ENCODE data around the gene ATXN1.

The ATXN1 gene

GRCh38 chr6:16760516-16761470 is at the start of gene ATXN1:
Gene ATXN1, minus strand, starts transcription at chr6:16761460.
- Mint-ChIP-seq H3K4me3 (peak within 1 kb of the TSS; percentile 98), H3K36me3 (no peaks in the 10 kb centered on the region), H3K27me3 (no peaks in the 10 kb centered on the region), H3K4me1 (peaks cover 65% of the 10 kb centered on the region), H3K27ac (peak within 1 kb of the TSS; percentile 99), H3K9me3 (no peaks in the 10 kb centered on the region)

- H3K9me3 Mint-ChIP-seq = peaks cover 16% of the 10 kb centered on the region
- H3K4me1 Mint-ChIP-seq = no peaks in the 10 kb centered on the region
- peaks cover 13% of the 10 kb centered on the region for H3K36me3 Mint-ChIP-seq
- H3K4me3 Mint-ChIP-seq = no peak overlapping the region
- peaks cover 2% of the 10 kb centered on the region for H3K27me3 Mint-ChIP-seq
- no peak overlapping the region for H3K27ac Mint-ChIP-seq
Observed at GRCh38 chr6:16810411-16810810, 49.2 kb upstream of the ATXN1 start.

- H3K27me3 Mint-ChIP-seq = peaks cover 2% of the 10 kb centered on the region
- peaks cover 16% of the 10 kb centered on the region for H3K9me3 Mint-ChIP-seq
- no peak overlapping the region for H3K27ac Mint-ChIP-seq
- H3K4me3 Mint-ChIP-seq = no peak overlapping the region
- H3K4me1 Mint-ChIP-seq = no peaks in the 10 kb centered on the region
- H3K36me3 Mint-ChIP-seq = peaks cover 13% of the 10 kb centered on the region
Observed at GRCh38 chr6:16809753-16810358, 48.6 kb upstream of the ATXN1 start.

GRCh38 chr6:16807956-16808355 is 46.7 kb upstream of the ATXN1 start:
- Mint-ChIP-seq H3K36me3 (peaks cover 9% of the 10 kb centered on the region), H3K27me3 (peaks cover 2% of the 10 kb centered on the region), H3K27ac (no peak overlapping the region), H3K4me1 (no peaks in the 10 kb centered on the region), H3K4me3 (no peak overlapping the region), H3K9me3 (peaks cover 10% of the 10 kb centered on the region)

GRCh38 chr6:16806363-16806762 is 45.1 kb upstream of the ATXN1 start:
- Mint-ChIP-seq H3K36me3 (peaks cover 3% of the 10 kb centered on the region), H3K4me1 (no peaks in the 10 kb centered on the region), H3K4me3 (no peak overlapping the region), H3K27me3 (no peaks in the 10 kb centered on the region), H3K9me3 (no peaks in the 10 kb centered on the region), H3K27ac (no peak overlapping the region)

GRCh38 chr6:16805243-16805950 is 44.1 kb upstream of the ATXN1 start:
- no peaks in the 10 kb centered on the region for H3K27me3 Mint-ChIP-seq
- H3K36me3 Mint-ChIP-seq = peaks cover 3% of the 10 kb centered on the region
- H3K9me3 Mint-ChIP-seq = no peaks in the 10 kb centered on the region
- no peak overlapping the region for H3K27ac Mint-ChIP-seq
- H3K4me1 Mint-ChIP-seq = no peaks in the 10 kb centered on the region
- no peak overlapping the region for H3K4me3 Mint-ChIP-seq

DNA sequence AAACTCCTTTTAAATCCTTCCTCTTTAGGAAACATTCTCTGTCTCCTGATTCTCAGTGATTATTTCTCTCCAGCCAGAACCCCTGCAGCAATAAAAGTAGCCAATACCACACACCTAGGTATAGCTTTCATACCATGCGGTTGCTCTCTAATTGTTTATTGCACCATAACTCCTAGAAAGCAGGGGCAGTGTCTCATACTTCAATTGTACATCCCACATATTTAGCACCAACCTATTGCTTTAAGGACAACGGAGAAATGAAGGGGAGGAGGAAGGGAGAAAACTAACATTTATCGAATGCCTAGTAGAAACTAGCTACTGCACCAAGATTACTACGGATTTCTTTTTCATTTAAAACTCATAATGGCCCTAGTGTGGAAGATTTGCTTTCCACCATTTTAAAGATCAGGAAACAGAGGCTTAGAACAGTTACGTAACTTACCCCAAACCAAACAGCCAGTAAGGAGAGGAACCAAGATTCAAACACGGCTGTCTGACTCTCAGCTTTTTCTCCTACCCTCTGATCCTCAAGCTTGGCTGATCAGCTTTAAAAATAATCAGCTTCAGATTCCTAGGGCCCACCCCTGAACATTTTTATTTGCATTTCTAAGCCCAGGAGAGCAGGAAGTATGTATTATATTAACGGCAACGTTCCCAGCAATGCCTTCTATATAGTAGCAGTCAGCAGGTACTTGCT is 43.4 kb upstream of the ATXN1 start:
- H3K4me3 Mint-ChIP-seq = no peak overlapping the region
- H3K4me1 Mint-ChIP-seq = no peaks in the 10 kb centered on the region
- H3K9me3 Mint-ChIP-seq = no peaks in the 10 kb centered on the region
- H3K27ac Mint-ChIP-seq = no peak overlapping the region
- no peaks in the 10 kb centered on the region for H3K27me3 Mint-ChIP-seq
- no peaks in the 10 kb centered on the region for H3K36me3 Mint-ChIP-seq

DNA sequence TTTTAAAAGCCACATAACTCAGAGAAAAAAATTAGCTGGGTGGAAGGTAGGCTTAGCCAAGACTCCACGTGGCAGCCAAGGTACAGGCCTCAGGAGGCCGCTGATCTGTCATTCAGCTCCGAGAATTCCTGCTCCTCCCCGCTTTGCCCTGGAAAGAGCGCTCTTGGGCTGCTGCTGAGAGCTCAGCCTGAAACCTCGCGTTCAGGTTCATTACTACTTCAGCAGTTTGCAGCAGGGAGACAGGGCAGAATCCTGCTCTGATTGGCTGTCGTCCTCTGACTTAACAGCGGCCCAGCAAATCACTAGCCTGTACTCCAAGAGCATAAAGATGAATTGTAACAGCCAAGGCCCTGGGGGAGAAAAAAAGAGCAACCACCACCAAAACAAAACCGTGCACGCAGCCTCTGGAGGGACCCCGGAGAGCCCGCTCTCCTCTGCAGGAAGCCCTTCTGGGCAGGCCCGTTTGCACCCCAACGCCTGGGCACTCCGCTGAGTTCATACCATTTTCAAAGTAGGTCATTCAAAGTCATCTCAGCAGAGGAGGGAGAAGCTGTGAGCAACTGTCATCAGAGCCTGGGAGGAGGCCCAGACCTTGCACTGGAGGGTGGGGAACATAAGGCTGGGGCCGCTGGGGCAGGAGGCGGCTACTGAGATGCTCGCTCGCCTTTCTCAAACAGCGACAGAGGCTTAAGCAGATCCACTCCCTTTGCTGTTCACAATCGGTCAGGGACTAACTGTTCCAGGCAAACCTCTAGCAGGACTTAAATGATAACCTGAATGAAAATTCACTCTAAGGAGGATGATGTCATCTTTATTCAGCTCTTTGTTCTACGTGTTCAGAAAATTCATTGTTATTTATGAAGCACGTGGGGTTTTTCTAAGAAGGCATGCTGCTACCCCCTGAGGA is 42.3 kb upstream of the ATXN1 start:
- Mint-ChIP-seq H3K9me3 (no peaks in the 10 kb centered on the region), H3K27me3 (no peaks in the 10 kb centered on the region), H3K36me3 (no peaks in the 10 kb centered on the region), H3K27ac (no peak overlapping the region), H3K4me1 (no peaks in the 10 kb centered on the region), H3K4me3 (no peak overlapping the region)

GRCh38 chr6:16802071-16802470 is 40.8 kb upstream of the ATXN1 start:
- H3K27ac Mint-ChIP-seq = no peak overlapping the region
- no peaks in the 10 kb centered on the region for H3K27me3 Mint-ChIP-seq
- no peaks in the 10 kb centered on the region for H3K9me3 Mint-ChIP-seq
- H3K4me1 Mint-ChIP-seq = no peaks in the 10 kb centered on the region
- H3K4me3 Mint-ChIP-seq = no peak overlapping the region
- no peaks in the 10 kb centered on the region for H3K36me3 Mint-ChIP-seq

GRCh38 chr6:16800942-16801341 is 39.7 kb upstream of the ATXN1 start:
- Mint-ChIP-seq H3K27ac (no peak overlapping the region), H3K4me1 (no peaks in the 10 kb centered on the region), H3K36me3 (no peaks in the 10 kb centered on the region), H3K4me3 (no peak overlapping the region), H3K27me3 (no peaks in the 10 kb centered on the region), H3K9me3 (no peaks in the 10 kb centered on the region)

DNA sequence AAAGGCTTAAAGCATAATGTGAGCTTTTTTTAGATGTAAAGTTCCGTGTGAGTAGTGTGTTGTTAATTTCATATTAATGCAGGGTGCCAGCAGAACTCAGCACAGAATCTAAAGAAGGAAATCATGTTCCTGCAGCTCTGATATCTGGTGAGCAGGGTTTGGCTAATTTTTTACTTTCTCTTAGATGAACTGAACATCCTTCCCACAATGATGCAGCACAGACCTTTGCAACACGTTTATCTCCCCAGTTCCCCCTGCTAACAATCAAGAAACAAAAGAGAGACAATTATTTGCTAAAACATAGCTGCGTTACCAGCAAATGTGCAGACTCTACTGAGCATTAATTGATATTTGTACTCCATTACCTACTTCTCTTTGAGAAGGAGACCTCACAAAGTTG is 39.1 kb upstream of the ATXN1 start:
- no peaks in the 10 kb centered on the region for H3K27me3 Mint-ChIP-seq
- no peaks in the 10 kb centered on the region for H3K9me3 Mint-ChIP-seq
- no peak overlapping the region for H3K4me3 Mint-ChIP-seq
- H3K36me3 Mint-ChIP-seq = no peaks in the 10 kb centered on the region
- no peak overlapping the region for H3K27ac Mint-ChIP-seq
- no peaks in the 10 kb centered on the region for H3K4me1 Mint-ChIP-seq

GRCh38 chr6:16799279-16800193 is 38.3 kb upstream of the ATXN1 start:
- Mint-ChIP-seq H3K27me3 (no peaks in the 10 kb centered on the region), H3K4me1 (no peaks in the 10 kb centered on the region), H3K36me3 (no peaks in the 10 kb centered on the region), H3K27ac (no peak overlapping the region), H3K9me3 (no peaks in the 10 kb centered on the region), H3K4me3 (no peak overlapping the region)

DNA sequence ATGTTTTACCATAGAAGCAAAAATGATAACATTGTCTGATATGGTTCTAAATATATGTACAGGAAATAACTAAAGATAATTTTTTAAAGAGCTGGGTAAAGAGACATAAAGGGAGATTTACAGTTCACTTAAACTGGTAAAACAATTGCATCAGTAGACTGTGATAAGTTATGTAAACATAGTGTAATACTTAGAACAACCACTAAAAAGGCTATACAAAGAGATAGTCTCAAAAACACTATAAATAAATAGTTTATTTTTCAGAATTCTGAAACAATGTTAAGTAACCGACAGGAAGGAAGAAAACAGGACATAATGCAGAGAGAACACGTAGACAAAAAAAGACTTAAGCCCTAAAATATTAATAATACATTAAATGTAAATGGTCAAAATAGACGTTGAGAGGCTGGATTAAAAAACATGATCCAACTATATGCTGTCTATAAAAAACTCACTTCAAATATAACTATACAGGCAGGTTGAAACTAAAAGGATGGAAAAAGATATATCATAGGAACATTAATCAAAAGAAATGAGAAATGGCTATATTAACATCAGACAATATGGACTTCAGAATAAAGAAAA is 32.7 kb upstream of the ATXN1 start:
- H3K4me1 Mint-ChIP-seq = no peaks in the 10 kb centered on the region
- H3K9me3 Mint-ChIP-seq = peaks cover 8% of the 10 kb centered on the region
- no peaks in the 10 kb centered on the region for H3K27me3 Mint-ChIP-seq
- H3K36me3 Mint-ChIP-seq = no peaks in the 10 kb centered on the region
- H3K4me3 Mint-ChIP-seq = no peak overlapping the region
- no peak overlapping the region for H3K27ac Mint-ChIP-seq

Measured in activated naive CD4-positive, alpha-beta T cell treated with anti-CD3 and anti-CD28 coated beads, Interleukin-2, amount 50 U/mL, for 24 hours (primary cell).